Measurements from ENCODE around the gene UBLCP1. TPM values are rescaled to one million over a fixed set of nuclear protein-coding genes. Genes with fewer than 3 reads are reported as not detected.

The UBLCP1 gene
- total and polyA plus RNA-seq, 2 of the 8 experiments (the other 6 are each of a cell fraction or from before 2014, with no cell fraction given): 13.0 to 40.9 TPM

DNA sequence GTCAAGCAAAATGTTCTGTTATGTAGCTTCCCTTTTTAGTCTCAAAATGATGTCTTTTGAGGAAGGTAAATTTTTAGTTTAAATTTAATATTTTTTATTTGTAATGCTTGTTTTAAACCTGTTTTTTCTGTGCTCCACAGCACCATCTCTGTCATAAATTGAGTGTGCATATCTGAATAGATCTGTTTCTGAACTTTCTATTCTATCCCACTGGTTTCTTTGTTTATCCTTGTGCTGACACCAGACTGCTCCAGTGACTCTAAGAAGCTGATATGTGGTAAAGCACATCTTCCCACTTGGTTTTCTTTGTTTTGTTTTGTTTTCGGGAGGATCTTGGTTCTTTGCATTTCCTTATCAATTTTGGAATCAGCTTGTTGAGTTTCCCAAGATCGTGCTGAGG is 46.6 kb upstream of the UBLCP1 start:
- no peak for FAIRE-seq
- Histone ChIP-seq H4K91ac (replicated peaks; ENCODE audit: insufficient read length, low read length) (no peak overlapping the region), H3K14ac (ENCODE audit: insufficient read length) (no peak overlapping the region), H2BK15ac (ENCODE audit: low read length) (no peak overlapping the region), H3K23me2 (ENCODE audit: low read depth, low read length) (no peaks in the 10 kb centered on the region), H2BK12ac (ENCODE audit: low read depth, low read length) (no peak overlapping the region), H3K27me3 (replicated peaks in 1 of 4; ENCODE audit: control insufficient read depth in 3 of 4, extremely low read depth in 1 of 4, insufficient read depth in 3 of 4, low read length in 3 of 4) (no peaks in the 10 kb centered on the region; a peak in 1 of 7 replicates), H3K9ac (replicated peaks in 1 of 4; ENCODE audit: extremely low read depth in 1 of 4, low read depth in 3 of 4, low read length in 3 of 4) (no peak overlapping the region), H2AFZ (ENCODE audit: low read length) (no peak overlapping the region), H4K5ac (ENCODE audit: insufficient read length, low read depth, low read length) (no peak overlapping the region), H2BK20ac (ENCODE audit: low read length) (no peak overlapping the region), H2BK120ac (replicated peaks; ENCODE audit: low read depth, low read length) (no peak overlapping the region), H3K56ac (replicated peaks; ENCODE audit: insufficient read length, low read depth, low read length) (no peak overlapping the region), H2AK5ac (ENCODE audit: low read depth, low read length) (no peak overlapping the region), H2BK5ac (ENCODE audit: low read depth, low read length) (no peak overlapping the region), H4K8ac (ENCODE audit: extremely low read depth, insufficient read depth, low read length) (no peak overlapping the region), H3K79me2 (ENCODE audit: control insufficient read depth in 1 of 2, insufficient read depth in 2 of 2, low read length in 2 of 2) (no peaks in the 10 kb centered on the region), H3K36me3 (ENCODE audit: control insufficient read depth in 2 of 4, insufficient read depth in 4 of 4, low read length in 3 of 4) (no peaks in the 10 kb centered on the region), H3K4me1 (replicated peaks in 1 of 4; ENCODE audit: control insufficient read depth in 3 of 4, insufficient read depth in 4 of 4, low read length in 3 of 4) (no peaks in the 10 kb centered on the region; a peak in 1 of 7 replicates), H3K4ac (replicated peaks; ENCODE audit: insufficient read length, low read depth, low read length) (no peak overlapping the region), H3K4me3 (ENCODE audit: extremely low read depth in 1 of 4, insufficient read depth in 2 of 4, low read depth in 3 of 4, low read length in 4 of 4) (no peak overlapping the region), H3K18ac (ENCODE audit: extremely low read depth, low read length) (no peak overlapping the region), H3K79me1 (ENCODE audit: low read depth, low read length) (no peaks in the 10 kb centered on the region), H4K20me1 (replicated peaks in 1 of 2; ENCODE audit: control insufficient read depth in 1 of 2, insufficient read depth in 2 of 2, low read length in 2 of 2) (no peaks in the 10 kb centered on the region), H3K9me3 (ENCODE audit: insufficient read depth in 2 of 2, low read depth in 1 of 2, low read length in 1 of 2) (no peaks in the 10 kb centered on the region), H3K27ac (ENCODE audit: low read depth, low read length) (no peak overlapping the region), H3K23ac (ENCODE audit: insufficient read length) (no peak overlapping the region), H3K4me2 (ENCODE audit: insufficient read depth in 1 of 2, low read depth in 2 of 2, low read length in 2 of 2) (no peak overlapping the region)
- 85% methylated on average over 2 of the region's 2 CpGs; no CpG with 5 or more reads in 1 of the 2 experiments for WGBS, 2 experiments (ENCODE audit: extremely low coverage in 1 of 2, insufficient coverage in 1 of 2, insufficient read length in 1 of 2, insufficient replicate concordance in 2 of 2, low coverage in 1 of 2, low lambda C conversion rate in 2 of 2, missing lambda C conversion rate in 1 of 2)
- POLR2A ChIA-PET (ENCODE audit: partially characterized antibody): no interaction called here
- CTCF ChIA-PET (ENCODE audit: partially characterized antibody): interaction anchor here (0.6 to 1.3 kb wide), 3 partner anchors 9 to 100 kb away, joined by 3 to 4 read pairs (median 3); no protein-coding TSS in a partner anchor
- DNase-seq (ENCODE audit: low read depth in 1 of 2, low spot score in 2 of 2): no peak
- no peak for TF ChIP-seq TEAD4 (IDR thresholded peaks at IDR 0.05; ENCODE audit: low read depth, low read length)
- no peak for TF ChIP-seq CBX5 (IDR thresholded peaks at IDR 0.05; ENCODE audit: low read depth, low read length)
- no peak for TF ChIP-seq JUND (IDR thresholded peaks at IDR 0.05; ENCODE audit: low read length)
- TF ChIP-seq, protein P1, sequence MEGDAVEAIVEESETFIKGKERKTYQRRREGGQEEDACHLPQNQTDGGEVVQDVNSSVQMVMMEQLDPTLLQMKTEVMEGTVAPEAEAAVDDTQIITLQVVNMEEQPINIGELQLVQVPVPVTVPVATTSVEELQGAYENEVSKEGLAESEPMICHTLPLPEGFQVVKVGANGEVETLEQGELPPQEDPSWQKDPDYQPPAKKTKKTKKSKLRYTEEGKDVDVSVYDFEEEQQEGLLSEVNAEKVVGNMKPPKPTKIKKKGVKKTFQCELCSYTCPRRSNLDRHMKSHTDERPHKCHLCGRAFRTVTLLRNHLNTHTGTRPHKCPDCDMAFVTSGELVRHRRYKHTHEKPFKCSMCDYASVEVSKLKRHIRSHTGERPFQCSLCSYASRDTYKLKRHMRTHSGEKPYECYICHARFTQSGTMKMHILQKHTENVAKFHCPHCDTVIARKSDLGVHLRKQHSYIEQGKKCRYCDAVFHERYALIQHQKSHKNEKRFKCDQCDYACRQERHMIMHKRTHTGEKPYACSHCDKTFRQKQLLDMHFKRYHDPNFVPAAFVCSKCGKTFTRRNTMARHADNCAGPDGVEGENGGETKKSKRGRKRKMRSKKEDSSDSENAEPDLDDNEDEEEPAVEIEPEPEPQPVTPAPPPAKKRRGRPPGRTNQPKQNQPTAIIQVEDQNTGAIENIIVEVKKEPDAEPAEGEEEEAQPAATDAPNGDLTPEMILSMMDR (IDR thresholded peaks at IDR 0.05; ENCODE audit: control extremely low read depth in 1 of 3, insufficient read depth in 1 of 3, low read depth in 1 of 3, low read length in 3 of 3): no peak
- TF ChIP-seq TAF1 (IDR thresholded peaks at IDR 0.05; ENCODE audit: low read depth, low read length): no peak
- no peak for TF ChIP-seq FOSL1 (IDR thresholded peaks at IDR 0.05; ENCODE audit: insufficient read depth, low read depth, low read length)
- TF ChIP-seq PHF8 (conservative IDR thresholded peaks at IDR 0.05; ENCODE audit: low read depth, low read length): no peak
- TF ChIP-seq SP4 (IDR thresholded peaks at IDR 0.05; ENCODE audit: low read length): no peak
- TF ChIP-seq EP300 (IDR thresholded peaks at IDR 0.05; ENCODE audit: borderline replicate concordance in 1 of 2, low read depth in 2 of 2, low read length in 2 of 2): no peak
- TF ChIP-seq CHD2 (IDR thresholded peaks at IDR 0.05; ENCODE audit: low read length): no peak
- no peak for TF ChIP-seq POLR2AphosphoS5 (IDR thresholded peaks at IDR 0.05; ENCODE audit: low read depth, low read length)
- TF ChIP-seq NANOG (IDR thresholded peaks at IDR 0.05; ENCODE audit: insufficient read depth, low read depth, low read length, poor library complexity, severe bottlenecking): no peak

All from H1 (cell line).